ENCODE results near the gene TPO.

Gene TPO

GRCh38 chr2:1483551-1483950 lies 70.3 kb downstream of the TPO start:
- no peak overlapping the region for H3K9ac ChIP-seq (ENCODE audit: low read length)
- no peaks in the 10 kb centered on the region for H3K9me3 ChIP-seq (replicated peaks; ENCODE audit: insufficient read depth, low read length)
- H3K36me3 ChIP-seq (replicated peaks; ENCODE audit: insufficient read depth, low read length): no peaks in the 10 kb centered on the region
- TF ChIP-seq CTCF (IDR thresholded peaks at IDR 0.05; ENCODE audit: low read length) (no peak), EZH2phosphoT487 (IDR thresholded peaks at IDR 0.05; ENCODE audit: low read length) (no peak), EZH2 (optimal IDR thresholded peaks at IDR 0.05; ENCODE audit: low read depth, low read length) (no peak)
- no peak overlapping the region for H3K4me2 ChIP-seq (ENCODE audit: low read depth, low read length)
- H2AFZ ChIP-seq (ENCODE audit: low read length): no peak overlapping the region
- no peaks in the 10 kb centered on the region for H3F3A ChIP-seq (ENCODE audit: insufficient read depth, low read length)
- no peak overlapping the region for H3K27ac ChIP-seq (ENCODE audit: low read length)
- no peaks in the 10 kb centered on the region for H3K4me1 ChIP-seq (ENCODE audit: low read length)
- H3K79me2 ChIP-seq (ENCODE audit: low read length): no peaks in the 10 kb centered on the region
- H3K9me2 ChIP-seq (replicated peaks; ENCODE audit: insufficient read depth, low read length): no peaks in the 10 kb centered on the region
- no peaks in the 10 kb centered on the region for H3K27me3 ChIP-seq (replicated peaks; ENCODE audit: insufficient read depth, low read length)
- H4K20me1 ChIP-seq (ENCODE audit: insufficient read depth, low read length): no peaks in the 10 kb centered on the region
- no peak overlapping the region for H3K4me3 ChIP-seq (ENCODE audit: low read length)
- no peak for DNase-seq

DNA sequence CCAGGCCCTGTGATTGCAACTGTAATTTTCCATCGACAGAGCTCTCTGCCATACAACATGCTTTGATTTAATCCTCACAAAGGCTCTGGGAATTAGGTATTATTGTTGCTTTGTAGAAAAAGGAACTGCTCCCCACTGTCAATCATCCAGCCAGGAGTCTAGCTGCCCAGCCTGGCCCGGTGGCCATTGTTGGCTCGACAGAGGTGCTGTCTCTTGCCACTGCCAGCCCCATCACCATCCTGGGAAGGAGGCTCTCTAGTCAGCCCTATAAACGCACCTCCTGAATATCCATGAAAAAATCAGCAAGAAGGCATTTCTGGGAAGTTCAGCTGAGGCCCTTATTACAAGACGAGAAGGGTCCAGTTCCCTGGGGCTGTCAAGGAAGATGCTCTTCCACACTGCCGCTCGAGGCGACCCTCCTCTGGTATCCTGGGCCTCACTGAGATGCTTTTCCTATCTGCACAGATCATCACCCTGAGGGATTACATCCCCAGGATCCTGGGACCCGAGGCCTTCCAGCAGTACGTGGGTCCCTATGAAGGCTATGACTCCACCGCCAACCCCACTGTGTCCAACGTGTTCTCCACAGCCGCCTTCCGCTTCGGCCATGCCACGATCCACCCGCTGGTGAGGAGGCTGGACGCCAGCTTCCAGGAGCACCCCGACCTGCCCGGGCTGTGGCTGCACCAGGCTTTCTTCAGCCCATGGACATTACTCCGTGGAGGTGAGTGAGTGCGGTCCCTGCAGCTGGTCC lies 71.0 kb downstream of the TPO start:
- H3K36me3 ChIP-seq (replicated peaks; ENCODE audit: insufficient read depth, low read length): no peaks in the 10 kb centered on the region
- H3K9ac ChIP-seq (ENCODE audit: low read length): no peak overlapping the region
- H3K9me3 ChIP-seq (replicated peaks; ENCODE audit: insufficient read depth, low read length): no peaks in the 10 kb centered on the region
- DNase-seq: no peak
- no peaks in the 10 kb centered on the region for H3K79me2 ChIP-seq (ENCODE audit: low read length)
- H3K27me3 ChIP-seq (replicated peaks; ENCODE audit: insufficient read depth, low read length): no peaks in the 10 kb centered on the region
- H3K4me2 ChIP-seq (ENCODE audit: low read depth, low read length): no peak overlapping the region
- no peaks in the 10 kb centered on the region for H3K9me2 ChIP-seq (replicated peaks; ENCODE audit: insufficient read depth, low read length)
- no peaks in the 10 kb centered on the region for H3K4me1 ChIP-seq (ENCODE audit: low read length)
- H3F3A ChIP-seq (ENCODE audit: insufficient read depth, low read length): no peaks in the 10 kb centered on the region
- H4K20me1 ChIP-seq (ENCODE audit: insufficient read depth, low read length): no peaks in the 10 kb centered on the region
- TF ChIP-seq CTCF (IDR thresholded peaks at IDR 0.05; ENCODE audit: low read length) (no peak), EZH2phosphoT487 (IDR thresholded peaks at IDR 0.05; ENCODE audit: low read length) (no peak), EZH2 (optimal IDR thresholded peaks at IDR 0.05; ENCODE audit: low read depth, low read length) (no peak)
- H3K27ac ChIP-seq (ENCODE audit: low read length): no peak overlapping the region
- H3K4me3 ChIP-seq (ENCODE audit: low read length): no peak overlapping the region
- no peak overlapping the region for H2AFZ ChIP-seq (ENCODE audit: low read length)

DNA sequence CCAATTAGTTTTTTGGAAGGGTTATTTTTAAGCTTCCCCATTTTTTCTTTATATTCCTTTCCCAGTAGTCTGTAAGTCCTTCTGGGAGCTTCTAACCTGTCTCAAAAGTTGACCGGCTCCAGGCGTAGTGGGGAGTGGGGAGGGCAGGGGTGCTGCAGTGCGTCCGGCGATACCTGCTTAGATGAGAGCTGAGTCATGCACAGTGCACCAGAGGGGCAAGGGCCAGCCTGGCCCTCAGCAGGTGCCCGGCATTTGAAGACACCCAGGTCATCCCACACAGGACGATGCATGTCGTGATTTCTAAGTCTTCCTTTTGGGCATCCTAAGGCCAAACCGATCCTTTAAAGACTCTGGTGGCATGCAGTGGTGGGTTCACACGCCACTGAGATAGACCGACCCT lies 73.4 kb downstream of the TPO start:
- Histone ChIP-seq H3K4me1 (ENCODE audit: low read length) (no peaks in the 10 kb centered on the region), H2AFZ (ENCODE audit: low read length) (no peak overlapping the region), H3K27me3 (replicated peaks; ENCODE audit: insufficient read depth, low read length) (no peaks in the 10 kb centered on the region), H3K79me2 (ENCODE audit: low read length) (no peaks in the 10 kb centered on the region), H3K9ac (ENCODE audit: low read length) (no peak overlapping the region), H3K9me2 (replicated peaks; ENCODE audit: insufficient read depth, low read length) (no peaks in the 10 kb centered on the region), H3K4me3 (ENCODE audit: low read length) (no peak overlapping the region), H3K36me3 (replicated peaks; ENCODE audit: insufficient read depth, low read length) (no peaks in the 10 kb centered on the region), H3F3A (ENCODE audit: insufficient read depth, low read length) (no peaks in the 10 kb centered on the region), H3K27ac (ENCODE audit: low read length) (no peak overlapping the region), H4K20me1 (ENCODE audit: insufficient read depth, low read length) (no peaks in the 10 kb centered on the region), H3K4me2 (ENCODE audit: low read depth, low read length) (no peak overlapping the region), H3K9me3 (replicated peaks; ENCODE audit: insufficient read depth, low read length) (no peaks in the 10 kb centered on the region)
- TF ChIP-seq CTCF (IDR thresholded peaks at IDR 0.05; ENCODE audit: low read length) (no peak), EZH2 (optimal IDR thresholded peaks at IDR 0.05; ENCODE audit: low read depth, low read length) (no peak), EZH2phosphoT487 (IDR thresholded peaks at IDR 0.05; ENCODE audit: low read length) (no peak)
- DNase-seq: no peak

Measured in MM.1S (cell line).